Choroid plexus epithelial cell (primary cell): ENCODE results near the gene PLEKHA4.
A peak's percentile ranks its signal among the peaks of the same experiment; 100 is the strongest.

Experiments
- DNase-seq: peaks from one replicate; pipeline ENCODE4 v3.0.0-alpha.2; 2010; ENCODE audit warnings: low read depth
- H3K4me3 ChIP-seq: 2 replicates; pipeline ENCODE4 v1.5.1; 2011; ENCODE audit warnings: low read depth, mild to moderate bottlenecking, control low read depth, low read length, moderate library complexity
- CTCF ChIP-seq: conservative IDR thresholded peaks from 2 replicates; pipeline ENCODE4 v1.5.1; 2011; ENCODE audit warnings: low read depth, mild to moderate bottlenecking, control low read depth, inconsistent platforms, low read length, moderate library complexity

PLEKHA4 gene

DNA sequence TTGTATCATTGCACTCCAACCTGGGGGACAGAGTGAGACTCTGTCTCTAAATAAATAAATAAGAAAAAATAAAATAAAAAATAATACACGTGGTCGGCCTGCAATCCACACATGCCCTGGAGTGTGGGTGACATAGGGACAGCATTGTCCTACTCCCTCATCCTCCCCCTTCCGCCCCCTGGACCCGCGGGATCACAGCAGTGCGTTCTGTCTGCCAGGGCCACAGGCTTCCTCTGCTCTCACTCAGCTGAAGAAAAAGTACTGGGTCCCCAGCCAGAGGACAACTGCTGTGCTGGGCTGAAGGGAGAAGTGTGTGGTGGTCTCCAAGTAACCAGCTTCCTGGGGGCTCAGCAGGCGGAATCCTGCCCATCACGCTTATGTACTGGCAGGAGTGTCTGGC lies 63.9 kb downstream of the PLEKHA4 start:
- H3K4me3 ChIP-seq, result no peak overlapping the region
- DNase-seq, result no peak
- no peak for TF ChIP-seq CTCF

DNA sequence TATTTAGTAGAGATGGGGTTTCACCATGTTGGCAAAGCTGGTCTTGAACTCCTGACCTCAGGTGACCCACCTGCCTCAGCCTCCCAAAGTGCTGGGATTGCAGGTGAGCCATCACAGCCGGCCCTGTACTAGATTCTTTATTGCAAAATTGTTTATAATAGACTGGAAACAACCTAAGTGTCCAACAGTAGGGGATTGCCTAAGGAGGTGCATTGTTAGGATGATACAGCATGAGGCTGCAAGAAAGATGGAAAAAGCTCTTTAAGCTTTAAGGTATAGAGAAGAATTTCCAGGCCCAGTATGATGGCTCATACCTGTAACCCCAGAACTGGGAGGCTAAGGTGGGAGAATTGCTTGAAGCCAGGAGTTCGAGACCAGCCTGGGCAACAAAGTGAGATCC lies 65.8 kb downstream of the PLEKHA4 start:
- no peak for TF ChIP-seq CTCF
- no peak overlapping the region for H3K4me3 ChIP-seq
- DNase-seq, result no peak

DNA sequence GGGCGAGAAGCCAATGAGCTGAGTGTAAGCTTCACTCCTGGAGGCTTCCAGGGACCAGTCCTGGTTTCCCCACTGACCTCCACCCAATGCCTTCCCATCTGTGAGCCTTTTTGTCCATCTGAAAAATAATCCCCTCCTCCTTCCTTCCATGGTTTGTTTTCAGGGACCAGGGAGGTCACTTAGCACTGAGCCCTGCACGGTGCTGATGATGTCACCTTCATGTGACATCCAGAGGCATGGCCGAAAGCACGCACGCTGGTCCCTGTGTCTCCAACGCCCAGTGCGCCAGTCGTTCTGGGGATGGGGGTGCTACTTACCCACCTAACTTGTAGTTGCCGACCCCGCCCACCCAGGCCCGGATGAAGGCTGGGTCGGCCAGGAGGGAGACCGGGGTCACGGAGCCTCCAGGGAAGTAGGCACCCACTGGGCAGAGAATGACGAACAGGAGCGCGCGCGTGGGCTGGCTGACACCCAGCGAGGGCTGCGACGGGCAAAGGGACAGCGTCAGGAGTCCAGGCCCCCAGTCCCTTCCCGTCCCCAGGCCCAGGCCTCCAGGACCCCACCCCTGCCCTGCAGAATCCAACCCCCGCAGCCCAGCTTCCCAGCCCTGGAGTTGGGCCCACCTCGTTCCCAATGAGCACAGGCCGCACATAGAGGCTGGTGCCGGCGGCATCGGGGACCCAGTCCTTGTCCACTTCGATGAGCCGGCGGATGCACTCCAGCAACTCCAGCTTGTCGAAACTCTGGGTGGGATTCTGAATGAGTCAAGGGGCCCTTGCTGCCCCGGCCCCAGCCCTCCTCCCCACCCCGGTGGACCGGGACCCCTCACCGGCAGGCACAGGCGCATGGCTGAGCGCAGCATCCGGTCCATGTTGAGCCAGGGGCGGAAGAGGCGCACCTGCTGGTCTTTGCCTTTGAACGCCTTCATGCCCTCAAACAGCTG lies 68.8 kb downstream of the PLEKHA4 start:
- H3K4me3 ChIP-seq, result no peak overlapping the region
- no peak for TF ChIP-seq CTCF
- DNase-seq, result peak; percentile 15

GRCh38 chr19:48798937-48799336 lies 69.5 kb downstream of the PLEKHA4 start:
- TF ChIP-seq CTCF, result no peak
- DNase-seq, result peak; percentile 58
- H3K4me3 ChIP-seq, result no peak overlapping the region

DNA sequence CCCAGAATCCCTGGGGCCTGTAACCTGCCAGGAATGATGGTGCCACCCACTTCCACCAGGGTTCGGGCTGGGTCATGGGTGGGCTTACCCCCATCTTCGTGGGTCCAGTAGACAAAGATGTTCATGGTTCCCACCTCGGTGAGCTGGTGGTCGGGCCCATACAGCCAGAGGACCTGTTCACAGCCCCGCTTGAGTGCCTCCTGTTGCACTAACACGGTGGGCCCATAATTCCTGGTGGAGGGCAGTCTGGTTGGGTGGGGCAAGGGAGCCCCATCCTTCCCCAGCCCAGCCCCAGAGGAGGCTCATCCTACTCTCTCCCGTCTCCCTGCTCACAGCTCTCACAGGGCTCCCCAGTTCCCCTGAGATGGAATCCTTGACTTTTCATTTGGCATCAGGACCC lies 71.3 kb downstream of the PLEKHA4 start:
- TF ChIP-seq CTCF, result no peak
- H3K4me3 ChIP-seq, result no peak overlapping the region
- no peak for DNase-seq

DNA sequence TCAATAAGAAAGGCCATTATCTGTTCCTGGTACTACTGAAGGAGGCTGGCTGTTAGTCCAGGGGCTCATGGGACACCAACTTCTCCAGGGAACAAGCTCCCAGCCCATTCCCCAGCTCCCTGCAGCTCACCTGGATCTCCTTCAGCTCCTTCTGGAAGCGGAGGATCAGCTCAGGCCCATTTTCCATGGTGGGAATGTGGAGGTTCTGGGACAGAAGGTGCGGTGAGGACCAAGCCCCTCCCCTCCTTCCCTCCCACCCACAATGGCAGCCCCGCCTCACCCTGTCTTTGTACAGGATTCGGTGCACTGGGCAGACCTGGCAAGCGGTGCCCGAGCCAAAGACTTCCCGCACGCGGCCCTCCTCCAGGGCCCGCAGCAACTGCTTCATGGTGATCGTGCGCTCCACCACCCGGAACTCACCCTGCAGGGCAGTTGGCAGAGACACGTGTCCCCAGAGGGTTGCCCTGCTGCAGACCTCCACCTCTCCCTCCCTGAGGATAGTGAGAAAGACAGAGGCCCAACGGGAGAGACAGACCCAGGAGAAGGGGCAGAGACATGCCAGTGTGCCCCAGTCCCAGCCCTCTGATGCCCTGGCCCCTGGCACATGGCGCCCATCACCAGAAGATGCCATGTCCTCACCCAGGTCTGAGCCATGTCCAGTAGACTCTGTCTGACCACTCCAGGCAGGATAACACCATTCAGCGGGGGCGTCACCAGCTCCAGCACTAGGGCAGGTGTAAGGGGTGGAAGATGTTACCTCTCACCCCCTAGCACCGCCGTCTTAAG lies 71.9 kb downstream of the PLEKHA4 start:
- H3K4me3 ChIP-seq, result no peak overlapping the region

More for the DNA sequence above, 71.9 kb downstream of the PLEKHA4 start:
- DNase-seq, result no peak
- TF ChIP-seq CTCF, result no peak
